GF-D8 (cell line): Measurements from ENCODE around the gene RPUSD2.

Experiments
- DNase-seq: peaks from one replicate; lab custom pipeline; 2025; lab: John Stamatoyannopoulos, UW

The RPUSD2 gene

DNA sequence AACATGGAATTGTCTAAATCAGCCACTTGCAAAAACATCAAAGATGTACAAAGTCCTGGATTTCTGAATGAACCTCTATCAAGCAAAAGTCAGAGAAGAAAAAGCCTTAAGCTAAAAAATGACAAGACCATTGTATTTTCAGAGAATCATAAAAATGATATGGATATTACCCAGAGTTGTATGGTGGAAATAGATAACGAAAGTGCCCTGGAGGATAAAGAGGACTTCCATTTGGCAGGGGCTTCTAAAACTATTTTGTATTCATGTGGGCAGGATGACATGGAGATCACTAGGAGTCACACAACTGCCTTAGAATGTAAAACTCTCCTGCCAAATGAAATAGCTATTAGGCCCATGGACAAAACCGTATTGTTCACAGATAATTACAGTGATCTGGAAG, 54.3 kb downstream of the RPUSD2 start:
- DNase-seq: no peak
